Measurements from ENCODE around the gene EFCAB12. TPM values are rescaled to one million over a fixed set of nuclear protein-coding genes. Genes with fewer than 3 reads are reported as not detected.
A peak's percentile ranks its signal among the peaks of the same experiment; 100 is the strongest.

EFCAB12 gene
- polyA plus RNA-seq, 1 experiment, result 0.07 TPM

DNA sequence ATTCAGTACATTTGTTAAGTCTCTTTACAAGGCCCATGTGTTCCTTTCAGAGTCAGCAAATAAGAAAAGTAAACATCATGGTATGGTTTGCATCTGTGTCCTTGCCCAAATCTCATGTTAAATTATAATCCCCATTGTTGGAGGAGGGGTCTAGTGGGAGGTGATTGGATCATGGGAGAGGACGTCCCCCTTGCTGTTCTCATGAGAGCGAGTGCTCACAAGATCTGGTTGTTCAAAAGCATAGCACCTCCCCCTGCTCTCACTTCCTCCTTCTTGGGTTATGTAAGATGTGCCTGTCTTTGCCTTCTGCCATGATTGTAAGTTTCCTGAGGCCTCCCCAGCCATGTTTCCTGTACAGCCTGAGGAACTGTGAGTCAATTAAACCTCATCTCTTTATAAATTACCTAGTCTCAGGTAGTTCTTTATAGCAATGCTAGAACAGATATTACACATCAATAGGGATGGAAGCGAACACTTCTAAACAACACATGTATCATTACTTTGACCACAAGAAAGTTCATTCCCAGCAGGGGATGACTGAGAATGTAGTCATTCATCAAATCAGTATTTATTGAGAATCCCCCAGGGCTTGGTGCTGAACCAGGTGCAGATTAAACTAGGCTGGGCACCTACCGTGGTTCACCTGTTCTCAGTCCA is 4.1 kb downstream of the EFCAB12 start:
- CTCF ChIA-PET, result interaction anchor here (2.0 kb wide), 1 partner anchor 24 kb away, joined by 12 read pairs; no protein-coding TSS in a partner anchor
- Histone ChIP-seq H3K9me3 (ENCODE audit: control insufficient read depth, insufficient read depth, low read length) (peaks cover 6% of the 10 kb centered on the region), H3K27me3 (ENCODE audit: control insufficient read depth, insufficient read depth, low read length) (peaks cover 3% of the 10 kb centered on the region), H3K4me3 (ENCODE audit: low read depth, low read length) (no peak overlapping the region), H3K27ac (ENCODE audit: low read depth, low read length) (no peak overlapping the region)
- TF ChIP-seq CTCF (IDR thresholded peaks at IDR 0.05; ENCODE audit: low read depth, low read length), result no peak
- no peak for DNase-seq (ENCODE audit: low read depth, low spot score)
- POLR2A ChIA-PET, result no interaction called here

DNA sequence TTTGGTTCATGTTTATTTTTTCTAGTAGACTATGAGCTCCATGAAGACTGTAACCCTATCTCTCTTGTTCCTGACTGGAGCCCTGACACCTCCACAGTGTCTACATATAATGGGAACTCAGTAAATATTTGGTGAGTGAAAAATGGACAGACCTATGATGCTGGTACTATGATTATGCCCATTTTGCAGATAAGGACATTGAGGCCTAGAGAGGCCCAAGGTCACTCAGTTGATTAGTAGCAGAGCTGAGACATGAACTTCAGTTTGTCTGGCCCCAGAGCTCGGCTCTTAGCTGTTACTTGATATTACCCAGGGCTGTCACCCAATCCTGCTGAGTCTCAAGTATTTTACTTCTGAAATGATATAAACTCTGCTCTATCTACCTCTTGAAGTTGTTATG is 5.5 kb downstream of the EFCAB12 start:
- H3K9me3 ChIP-seq (ENCODE audit: control insufficient read depth, insufficient read depth, low read length), result peaks cover 6% of the 10 kb centered on the region
- H3K4me3 ChIP-seq (ENCODE audit: low read depth, low read length), result no peak overlapping the region
- DNase-seq (ENCODE audit: low read depth, low spot score), result no peak
- ChIA-PET POLR2A (interaction anchor here (1.4 kb wide), 1 partner anchor 9 kb away, joined by 6 read pairs; no protein-coding TSS in a partner anchor), CTCF (interaction anchor here (0.6 to 2.0 kb wide), 6 partner anchors 9 to 100 kb away, joined by 3 to 12 read pairs (median 3); no protein-coding TSS in a partner anchor)
- TF ChIP-seq CTCF (IDR thresholded peaks at IDR 0.05; ENCODE audit: low read depth, low read length), result no peak
- no peak overlapping the region for H3K27ac ChIP-seq (ENCODE audit: low read depth, low read length)
- H3K27me3 ChIP-seq (ENCODE audit: control insufficient read depth, insufficient read depth, low read length), result peaks cover 3% of the 10 kb centered on the region

DNA sequence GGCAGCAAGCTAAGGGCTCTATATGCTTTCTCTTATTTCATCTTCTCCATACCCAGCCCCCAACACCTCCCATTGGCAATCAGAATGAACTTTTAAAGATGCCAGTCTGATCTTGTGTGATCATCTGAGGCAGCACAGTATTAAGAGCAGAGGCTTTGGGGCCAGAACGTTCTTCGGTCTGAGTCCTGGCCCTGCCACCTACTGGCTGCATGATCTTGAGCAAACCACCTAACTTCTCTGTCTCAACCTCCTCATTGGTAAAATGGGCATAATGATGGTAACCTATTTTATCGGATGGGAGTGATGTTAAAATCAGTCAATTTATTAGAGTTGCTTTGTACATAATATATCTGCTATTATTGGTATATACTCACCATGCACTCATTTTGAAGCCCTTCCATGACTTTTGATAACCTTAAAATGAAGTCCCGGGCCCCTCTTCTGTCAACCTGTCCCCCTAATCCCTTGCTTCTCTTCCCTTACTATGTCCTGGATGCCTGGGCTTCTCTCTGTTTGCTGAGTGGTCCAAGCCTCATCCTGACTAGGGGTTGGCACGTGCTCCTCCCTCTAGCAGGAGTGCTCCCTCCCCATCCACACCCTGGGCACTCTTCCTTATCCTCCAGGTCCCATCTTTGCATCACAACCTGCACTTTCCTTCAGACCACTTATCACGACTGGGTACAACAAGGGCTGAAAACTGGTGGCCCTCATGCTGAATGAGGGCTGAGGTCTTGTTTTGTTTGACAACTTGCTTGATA is 6.3 kb downstream of the EFCAB12 start:
- ChIA-PET CTCF (interaction anchor here (0.6 to 2.0 kb wide), 3 partner anchors 22 to 99 kb away, joined by 3 to 12 read pairs (median 7); no protein-coding TSS in a partner anchor), POLR2A (interaction anchor here (1.4 kb wide), 1 partner anchor 8 kb away, joined by 6 read pairs; no protein-coding TSS in a partner anchor)
- peak; percentile 26 for TF ChIP-seq CTCF (IDR thresholded peaks at IDR 0.05; ENCODE audit: low read depth, low read length)
- Histone ChIP-seq H3K27me3 (ENCODE audit: control insufficient read depth, insufficient read depth, low read length) (no peaks in the 10 kb centered on the region), H3K9me3 (ENCODE audit: control insufficient read depth, insufficient read depth, low read length) (peaks cover 6% of the 10 kb centered on the region), H3K27ac (ENCODE audit: low read depth, low read length) (no peak overlapping the region), H3K4me3 (ENCODE audit: low read depth, low read length) (no peak overlapping the region)
- DNase-seq (ENCODE audit: low read depth, low spot score), result no peak

GRCh38 chr3:129421236-129421883 is 7.1 kb downstream of the EFCAB12 start:
- no peak for TF ChIP-seq CTCF (IDR thresholded peaks at IDR 0.05; ENCODE audit: low read depth, low read length)
- POLR2A ChIA-PET, result no interaction called here
- CTCF ChIA-PET, result interaction anchor here (1.7 kb wide), 1 partner anchor 38 kb away, joined by 7 read pairs; no protein-coding TSS in a partner anchor
- H3K27me3 ChIP-seq (ENCODE audit: control insufficient read depth, insufficient read depth, low read length), result no peaks in the 10 kb centered on the region
- no peak overlapping the region for H3K4me3 ChIP-seq (ENCODE audit: low read depth, low read length)
- H3K9me3 ChIP-seq (ENCODE audit: control insufficient read depth, insufficient read depth, low read length), result peaks cover 6% of the 10 kb centered on the region
- no peak for DNase-seq (ENCODE audit: low read depth, low spot score)
- no peak overlapping the region for H3K27ac ChIP-seq (ENCODE audit: low read depth, low read length)
